HCT116 (cell line): ENCODE measurements around the gene FN3K. TPM values are rescaled to one million over a fixed set of nuclear protein-coding genes. Genes with fewer than 3 reads are reported as not detected.

Experiments
- ATAC-seq: fragments of 200-7000 bp; cut with Tn5 transposase; 2 replicates; pipeline ENCODE4 v1.9.1; 2020; ENCODE audit warnings: mild to moderate bottlenecking, moderate library complexity
- BruUV-seq: library from RNA; stranded (reverse); fragments of 400-500 nt; replicated peaks from 2 replicates; lab custom pipeline; 2021; lab: Mats Ljungman, UMichigan
- CTCF ChIA-PET: fragments of 300-600 bp; sonication (Branson Sonifier 250); formaldehyde crosslinking; loops from one replicate; lab custom pipeline; 2021; ENCODE audit warnings: antibody characterized with exemption; lab: Charles Lee
- POLR2A ChIA-PET: fragments of 300-600, 350-600 bp; sonication (Branson Sonifier 250); formaldehyde crosslinking; loops from one replicate; lab custom pipeline; 2021; ENCODE audit warnings: antibody characterized with exemption; lab: Charles Lee
- RAD21 ChIA-PET, 2 experiments: fragments of 300-600 bp; sonication (Branson Sonifier 250); formaldehyde crosslinking; loops; one replicate each; lab custom pipeline; 2023; ENCODE audit warnings: low total read pairs in 2 of 2; ENCODE audit not compliant: uncharacterized antibody in 2 of 2, unreplicated experiment in 2 of 2, low non-redundant PET in 1 of 2; lab: Charles Lee
- DNase-seq: peaks from one replicate; pipeline ENCODE4 v3.0.0-alpha.2; 2010; ENCODE audit warnings: low read depth, low spot score
- H2AFZ ChIP-seq: fragments of 200-600 bp; shearing (Covaris generic), sonication (generic); 2 replicates; pipeline ENCODE4 v1.6.1; 2017; ENCODE audit warnings: low read depth, mixed run types, mixed read lengths, antibody characterized with exemption, low read length; ENCODE audit not compliant: poor library complexity, severe bottlenecking
- H3K27ac ChIP-seq: 2 replicates; pipeline ENCODE4 v1.5.1; 2012; ENCODE audit warnings: low read depth, low read length
- H3K27me3 ChIP-seq: fragments of 200-600 bp; sonication (generic); 2 replicates; pipeline ENCODE4 v1.6.1; 2016; ENCODE audit warnings: mixed run types, low read length, mixed read lengths; ENCODE audit not compliant: insufficient read depth
- H3K36me3 ChIP-seq, 2 experiments: fragments of 200-500 bp in 1 of 2; fragments of 200-600 bp in 1 of 2; sonication (Bioruptor generic) in 1 of 2; sonication (generic) in 1 of 2; 2 replicates each; pipeline versions ENCODE4 v1.5.1 to v1.6.1; 2014 to 2016; ENCODE audit warnings: low read length in 2 of 2, inconsistent platforms in 1 of 2, mixed read lengths in 1 of 2, mixed run types in 1 of 2; ENCODE audit not compliant: insufficient read depth in 2 of 2, control insufficient read depth in 1 of 2
- H3K4me1 ChIP-seq, 2 experiments: fragments of 200-600 bp in 1 of 2; sonication (generic) in 1 of 2; 2 replicates each; pipeline versions ENCODE4 v1.5.1 to v1.6.1; 2012 to 2017; ENCODE audit warnings: low read length in 2 of 2, inconsistent platforms in 1 of 2, mild to moderate bottlenecking in 1 of 2, mixed read lengths in 1 of 2, mixed run types in 1 of 2, moderate library complexity in 1 of 2; ENCODE audit not compliant: insufficient read depth in 2 of 2, control insufficient read depth in 1 of 2
- H3K4me2 ChIP-seq: fragments of 200-600 bp; sonication (generic); 2 replicates; pipeline ENCODE4 v1.6.1; 2017; ENCODE audit warnings: mixed run types, low read length, mixed read lengths
- H3K4me3 ChIP-seq, 2 experiments: fragments of 200-600 bp in 1 of 2; sonication (generic) in 1 of 2; replicated peaks in 1 of 2; 2 replicates each; pipeline ENCODE4 v1.5.1; 2011 to 2016; ENCODE audit warnings: low read length in 2 of 2, control low read depth in 1 of 2, low read depth in 1 of 2, mild to moderate bottlenecking in 1 of 2, mixed read lengths in 1 of 2, mixed run types in 1 of 2
- H3K79me2 ChIP-seq: fragments of 200-600 bp; sonication (generic); 2 replicates; pipeline ENCODE4 v1.6.1; 2017; ENCODE audit warnings: mild to moderate bottlenecking, mixed run types, low read length, moderate library complexity, mixed read lengths; ENCODE audit not compliant: insufficient read depth
- H3K9ac ChIP-seq: fragments of 200-600 bp; sonication (generic); 2 replicates; pipeline ENCODE4 v1.6.1; 2016; ENCODE audit warnings: low read length, mixed read lengths
- H3K9me2 ChIP-seq: fragments of 200-600 bp; sonication (generic), shearing (Covaris generic); 2 replicates; pipeline ENCODE4 v1.6.1; 2017; ENCODE audit warnings: mixed run types, mild to moderate bottlenecking, moderate library complexity; ENCODE audit not compliant: insufficient read depth
- H3K9me3 ChIP-seq, 2 experiments: fragments of 200-500 bp in 1 of 2; fragments of 200-600 bp in 1 of 2; sonication (Bioruptor generic) in 1 of 2; sonication (generic) in 1 of 2; 2 replicates each; pipeline ENCODE4 v1.6.1; 2014 to 2017; ENCODE audit warnings: low read length in 2 of 2, mixed read lengths in 2 of 2, inconsistent platforms in 1 of 2, low read depth in 1 of 2, mild to moderate bottlenecking in 1 of 2, mixed run types in 1 of 2, moderate library complexity in 1 of 2; ENCODE audit not compliant: control insufficient read depth in 1 of 2, insufficient read depth in 1 of 2
- H4K20me1 ChIP-seq: fragments of 200-600 bp; sonication (generic), shearing (Covaris generic); 2 replicates; pipeline ENCODE4 v1.6.1; 2017; ENCODE audit warnings: mixed run types, mild to moderate bottlenecking, moderate library complexity; ENCODE audit not compliant: insufficient read depth
- CBX3 ChIP-seq: IDR thresholded peaks from 2 replicates; pipeline ENCODE4 v1.6.1; 2012; ENCODE audit warnings: low read depth
- CEBPB ChIP-seq: IDR thresholded peaks from 2 replicates; pipeline ENCODE4 v1.6.1; 2012; ENCODE audit warnings: low read depth
- ELF1 ChIP-seq: IDR thresholded peaks from 2 replicates; pipeline ENCODE4 v1.6.1; 2012; ENCODE audit warnings: low read depth, borderline replicate concordance
- POLR2AphosphoS5 ChIP-seq: IDR thresholded peaks from 2 replicates; pipeline ENCODE4 v1.6.1; 2011; ENCODE audit warnings: mild to moderate bottlenecking, low read depth, low read length, moderate library complexity
- SP1 ChIP-seq: IDR thresholded peaks from 2 replicates; pipeline ENCODE4 v1.6.1; 2012; ENCODE audit warnings: low read depth
- YY1 ChIP-seq: IDR thresholded peaks from 2 replicates; pipeline ENCODE4 v1.6.1; 2011; ENCODE audit warnings: low read length, low read depth, moderate library complexity, mild to moderate bottlenecking; ENCODE audit not compliant: insufficient replicate concordance; ENCODE audit errors: extremely low read depth
- ZBTB33 ChIP-seq: IDR thresholded peaks from 2 replicates; pipeline ENCODE4 v1.6.1; 2011; ENCODE audit warnings: mild to moderate bottlenecking, low read length, moderate library complexity; ENCODE audit not compliant: insufficient replicate concordance; ENCODE audit errors: extremely low read depth
- ZFX ChIP-seq: fragments of 450-650 bp; IDR thresholded peaks from 2 replicates; pipeline ENCODE4 v1.6.1; 2017
- intact Hi-C: fragments of 100-400 bp; cut with micrococcal nuclease; formaldehyde crosslinking; loops from 2 replicates; pipeline ENCODE4 v1.10.0; 2022
- total RNA-seq: library from RNA; stranded (reverse); gene quantifications from one replicate; pipeline ENCODE4 v1.2.1, GENCODE V29; 2021; ENCODE audit not compliant: unreplicated experiment
- TF ChIP-seq, protein P1 (sequence below), 3 experiments: fragments of 200-600 bp in 1 of 3; sonication (generic) in 1 of 3; IDR thresholded peaks in 2 of 3; conservative IDR thresholded peaks in 1 of 3; 2 replicates each; pipeline ENCODE4 v1.5.1; 2012 to 2017; ENCODE audit warnings: low read depth in 2 of 3, low read length in 2 of 3, antibody characterized with exemption in 1 of 3, borderline replicate concordance in 1 of 3, control low read depth in 1 of 3, mild to moderate bottlenecking in 1 of 3, mixed read lengths in 1 of 3, mixed run types in 1 of 3, moderate library complexity in 1 of 3; ENCODE audit not compliant: insufficient read depth in 1 of 3
- TF ChIP-seq, protein P2 (sequence below): IDR thresholded peaks from 2 replicates; pipeline ENCODE4 v1.6.1; 2012; ENCODE audit warnings: low read depth

Gene FN3K
- total RNA-seq, 1 experiment from 2014 or later: 9.9 TPM

GRCh38 chr17:82713071-82713723, 22.2 kb upstream of the FN3K start:
- ATAC-seq (no peak), DNase-seq (no peak)
- H3K36me3 ChIP-seq: no peaks in the 10 kb centered on the region; a peak in 2 of 4 replicates
- H3K79me2 ChIP-seq: peaks cover 15% of the 10 kb centered on the region
- H4K20me1 ChIP-seq: no peaks in the 10 kb centered on the region
- peaks cover 7 to 16% of the 10 kb centered on the region in 2 experiments; a peak in 3 of 4 replicates for H3K4me1 ChIP-seq
- no peak overlapping the region for H3K9ac ChIP-seq
- CTCF ChIA-PET: no interaction called here
- RAD21 ChIA-PET: no interaction called here
- H3K27me3 ChIP-seq: no peaks in the 10 kb centered on the region
- H3K9me3 ChIP-seq: no peaks in the 10 kb centered on the region; a peak in 1 of 4 replicates
- BruUV-seq: no TSS peak
- H3K4me3 ChIP-seq: no peak overlapping the region
- H3K4me2 ChIP-seq: no peak overlapping the region
- H3K9me2 ChIP-seq: no peaks in the 10 kb centered on the region
- POLR2A ChIA-PET: no interaction called here
- intact Hi-C loops: no loop called here
- TF ChIP-seq ZBTB33: no peak
- TF ChIP-seq, protein P1, sequence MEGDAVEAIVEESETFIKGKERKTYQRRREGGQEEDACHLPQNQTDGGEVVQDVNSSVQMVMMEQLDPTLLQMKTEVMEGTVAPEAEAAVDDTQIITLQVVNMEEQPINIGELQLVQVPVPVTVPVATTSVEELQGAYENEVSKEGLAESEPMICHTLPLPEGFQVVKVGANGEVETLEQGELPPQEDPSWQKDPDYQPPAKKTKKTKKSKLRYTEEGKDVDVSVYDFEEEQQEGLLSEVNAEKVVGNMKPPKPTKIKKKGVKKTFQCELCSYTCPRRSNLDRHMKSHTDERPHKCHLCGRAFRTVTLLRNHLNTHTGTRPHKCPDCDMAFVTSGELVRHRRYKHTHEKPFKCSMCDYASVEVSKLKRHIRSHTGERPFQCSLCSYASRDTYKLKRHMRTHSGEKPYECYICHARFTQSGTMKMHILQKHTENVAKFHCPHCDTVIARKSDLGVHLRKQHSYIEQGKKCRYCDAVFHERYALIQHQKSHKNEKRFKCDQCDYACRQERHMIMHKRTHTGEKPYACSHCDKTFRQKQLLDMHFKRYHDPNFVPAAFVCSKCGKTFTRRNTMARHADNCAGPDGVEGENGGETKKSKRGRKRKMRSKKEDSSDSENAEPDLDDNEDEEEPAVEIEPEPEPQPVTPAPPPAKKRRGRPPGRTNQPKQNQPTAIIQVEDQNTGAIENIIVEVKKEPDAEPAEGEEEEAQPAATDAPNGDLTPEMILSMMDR (IDR thresholded peaks at IDR 0.05 in 2 of 3, conservative IDR thresholded peaks at IDR 0.05 in 1 of 3; ENCODE audit: borderline replicate concordance in 1 of 3, insufficient read depth in 1 of 3, low read depth in 2 of 3, low read length in 2 of 3): no peak
- no peak for TF ChIP-seq YY1
- TF ChIP-seq ELF1: no peak
- TF ChIP-seq POLR2AphosphoS5: no peak
- TF ChIP-seq ZFX: no peak
- TF ChIP-seq, protein P2, sequence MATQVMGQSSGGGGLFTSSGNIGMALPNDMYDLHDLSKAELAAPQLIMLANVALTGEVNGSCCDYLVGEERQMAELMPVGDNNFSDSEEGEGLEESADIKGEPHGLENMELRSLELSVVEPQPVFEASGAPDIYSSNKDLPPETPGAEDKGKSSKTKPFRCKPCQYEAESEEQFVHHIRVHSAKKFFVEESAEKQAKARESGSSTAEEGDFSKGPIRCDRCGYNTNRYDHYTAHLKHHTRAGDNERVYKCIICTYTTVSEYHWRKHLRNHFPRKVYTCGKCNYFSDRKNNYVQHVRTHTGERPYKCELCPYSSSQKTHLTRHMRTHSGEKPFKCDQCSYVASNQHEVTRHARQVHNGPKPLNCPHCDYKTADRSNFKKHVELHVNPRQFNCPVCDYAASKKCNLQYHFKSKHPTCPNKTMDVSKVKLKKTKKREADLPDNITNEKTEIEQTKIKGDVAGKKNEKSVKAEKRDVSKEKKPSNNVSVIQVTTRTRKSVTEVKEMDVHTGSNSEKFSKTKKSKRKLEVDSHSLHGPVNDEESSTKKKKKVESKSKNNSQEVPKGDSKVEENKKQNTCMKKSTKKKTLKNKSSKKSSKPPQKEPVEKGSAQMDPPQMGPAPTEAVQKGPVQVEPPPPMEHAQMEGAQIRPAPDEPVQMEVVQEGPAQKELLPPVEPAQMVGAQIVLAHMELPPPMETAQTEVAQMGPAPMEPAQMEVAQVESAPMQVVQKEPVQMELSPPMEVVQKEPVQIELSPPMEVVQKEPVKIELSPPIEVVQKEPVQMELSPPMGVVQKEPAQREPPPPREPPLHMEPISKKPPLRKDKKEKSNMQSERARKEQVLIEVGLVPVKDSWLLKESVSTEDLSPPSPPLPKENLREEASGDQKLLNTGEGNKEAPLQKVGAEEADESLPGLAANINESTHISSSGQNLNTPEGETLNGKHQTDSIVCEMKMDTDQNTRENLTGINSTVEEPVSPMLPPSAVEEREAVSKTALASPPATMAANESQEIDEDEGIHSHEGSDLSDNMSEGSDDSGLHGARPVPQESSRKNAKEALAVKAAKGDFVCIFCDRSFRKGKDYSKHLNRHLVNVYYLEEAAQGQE: no peak
- TF ChIP-seq SP1: no peak
- no peak for TF ChIP-seq CBX3
- TF ChIP-seq CEBPB: no peak
- H2AFZ ChIP-seq: no peak overlapping the region
- H3K27ac ChIP-seq: no peak overlapping the region; the same call in 1 of the 2 replicates
